ENCODE data around the gene SELENOS.

The SELENOS gene

DNA sequence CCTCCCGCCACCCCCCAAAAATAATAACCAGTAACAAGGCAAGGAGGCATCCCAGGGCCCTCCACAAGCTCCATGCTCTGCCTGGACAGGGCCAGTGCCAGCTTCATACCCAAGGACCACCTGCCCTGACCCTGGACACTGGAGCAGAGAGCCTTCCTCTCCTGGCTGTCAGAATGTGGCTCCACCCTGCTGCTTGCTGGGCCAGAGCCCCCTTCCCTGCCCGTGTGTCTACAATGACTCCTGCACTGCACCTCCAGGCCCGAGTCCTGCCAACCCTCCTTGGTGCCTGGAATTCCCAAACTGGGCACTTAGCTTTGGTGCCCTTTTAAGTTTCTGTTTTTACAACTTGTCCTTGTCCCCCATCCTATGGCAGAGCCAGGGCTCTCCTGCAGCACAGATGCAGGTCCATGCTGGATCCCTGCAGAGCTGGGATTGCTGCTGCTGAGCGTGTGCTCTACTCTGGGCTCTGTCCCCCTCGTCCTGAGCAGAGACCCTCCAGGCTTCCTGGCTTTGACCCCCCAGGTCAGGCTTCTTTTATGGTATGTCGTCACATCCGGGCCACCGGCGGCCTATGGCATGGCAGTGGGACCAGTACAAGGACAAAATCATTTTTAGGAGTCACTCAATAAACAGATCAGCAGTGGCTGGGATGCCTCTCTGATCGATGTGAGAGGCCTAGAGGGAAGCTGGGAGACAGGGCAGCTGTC is 29.2 kb upstream of the SELENOS start:
- Histone ChIP-seq H3K27me3 (ENCODE audit: insufficient read depth, poor library complexity, severe bottlenecking) (no peaks in the 10 kb centered on the region), H3K9me3 (ENCODE audit: severe bottlenecking) (no peaks in the 10 kb centered on the region), H3K4me1 (ENCODE audit: insufficient read depth, poor library complexity, severe bottlenecking) (no peaks in the 10 kb centered on the region), H3K27ac (ENCODE audit: poor library complexity, severe bottlenecking) (no peak overlapping the region), H3K4me3 (ENCODE audit: severe bottlenecking) (no peak overlapping the region), H3K36me3 (ENCODE audit: low read depth) (no peaks in the 10 kb centered on the region)
- TF ChIP-seq, protein P1, sequence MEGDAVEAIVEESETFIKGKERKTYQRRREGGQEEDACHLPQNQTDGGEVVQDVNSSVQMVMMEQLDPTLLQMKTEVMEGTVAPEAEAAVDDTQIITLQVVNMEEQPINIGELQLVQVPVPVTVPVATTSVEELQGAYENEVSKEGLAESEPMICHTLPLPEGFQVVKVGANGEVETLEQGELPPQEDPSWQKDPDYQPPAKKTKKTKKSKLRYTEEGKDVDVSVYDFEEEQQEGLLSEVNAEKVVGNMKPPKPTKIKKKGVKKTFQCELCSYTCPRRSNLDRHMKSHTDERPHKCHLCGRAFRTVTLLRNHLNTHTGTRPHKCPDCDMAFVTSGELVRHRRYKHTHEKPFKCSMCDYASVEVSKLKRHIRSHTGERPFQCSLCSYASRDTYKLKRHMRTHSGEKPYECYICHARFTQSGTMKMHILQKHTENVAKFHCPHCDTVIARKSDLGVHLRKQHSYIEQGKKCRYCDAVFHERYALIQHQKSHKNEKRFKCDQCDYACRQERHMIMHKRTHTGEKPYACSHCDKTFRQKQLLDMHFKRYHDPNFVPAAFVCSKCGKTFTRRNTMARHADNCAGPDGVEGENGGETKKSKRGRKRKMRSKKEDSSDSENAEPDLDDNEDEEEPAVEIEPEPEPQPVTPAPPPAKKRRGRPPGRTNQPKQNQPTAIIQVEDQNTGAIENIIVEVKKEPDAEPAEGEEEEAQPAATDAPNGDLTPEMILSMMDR (IDR thresholded peaks at IDR 0.05; ENCODE audit: poor library complexity, severe bottlenecking) = no peak
- ATAC-seq (ENCODE audit: low read depth) (no peak), DNase-seq (ENCODE audit: low spot score) (peak; percentile 67)

DNA sequence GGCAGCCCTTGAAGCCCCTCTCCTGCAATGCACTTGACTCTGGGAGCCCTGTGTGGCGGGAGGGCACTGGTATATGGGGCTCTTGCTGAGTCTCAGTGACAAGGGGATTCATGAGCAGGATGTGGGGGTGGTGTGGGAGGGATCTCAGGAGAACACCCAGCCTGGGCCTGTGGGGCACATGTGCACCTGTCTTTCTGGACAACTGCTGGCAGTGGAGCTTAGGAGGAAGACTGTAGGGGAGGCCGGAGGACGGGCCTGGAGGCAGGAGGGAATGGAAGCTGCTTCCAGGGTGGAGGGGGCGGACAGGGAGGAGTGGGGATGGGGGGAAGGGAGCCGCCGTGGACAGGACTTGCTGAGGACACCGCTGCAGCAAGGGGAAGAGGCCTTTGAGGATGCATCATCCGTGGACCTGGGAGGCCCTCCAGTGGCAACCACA is 28.6 kb upstream of the SELENOS start:
- H3K4me3 ChIP-seq (ENCODE audit: severe bottlenecking) = no peak overlapping the region
- H3K9me3 ChIP-seq (ENCODE audit: severe bottlenecking) = no peaks in the 10 kb centered on the region
- TF ChIP-seq, protein P1 (IDR thresholded peaks at IDR 0.05; ENCODE audit: poor library complexity, severe bottlenecking) = no peak
- H3K27me3 ChIP-seq (ENCODE audit: insufficient read depth, poor library complexity, severe bottlenecking) = no peaks in the 10 kb centered on the region
- no peak overlapping the region for H3K27ac ChIP-seq (ENCODE audit: poor library complexity, severe bottlenecking)
- no peaks in the 10 kb centered on the region for H3K36me3 ChIP-seq (ENCODE audit: low read depth)
- H3K4me1 ChIP-seq (ENCODE audit: insufficient read depth, poor library complexity, severe bottlenecking) = no peaks in the 10 kb centered on the region
- ATAC-seq (ENCODE audit: low read depth) (no peak), DNase-seq (ENCODE audit: low spot score) (peak; percentile 68)

DNA sequence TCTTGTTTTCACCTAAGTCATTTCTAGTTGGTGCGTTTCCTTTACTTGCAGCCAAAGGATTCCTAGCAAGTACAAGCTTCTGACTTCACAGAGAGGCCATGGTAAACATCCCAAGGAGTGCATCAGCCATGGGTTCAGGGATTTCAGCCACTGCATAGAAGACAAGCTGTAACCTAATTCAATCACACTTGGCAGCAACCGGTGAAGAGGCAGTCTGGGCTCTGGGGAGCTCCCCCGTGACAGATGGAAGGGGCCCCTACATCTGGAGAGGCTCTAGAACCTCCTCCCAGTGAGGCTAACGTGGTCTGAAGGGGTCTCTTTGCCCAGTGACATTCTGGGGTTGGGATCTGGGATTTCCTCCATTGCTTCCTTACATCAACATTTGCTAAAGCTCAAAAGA is 26.1 kb upstream of the SELENOS start:
- DNase-seq (ENCODE audit: low spot score) (peak; percentile 19), ATAC-seq (ENCODE audit: low read depth) (no peak)
- Histone ChIP-seq H3K9me3 (ENCODE audit: severe bottlenecking) (no peaks in the 10 kb centered on the region), H3K27ac (ENCODE audit: poor library complexity, severe bottlenecking) (no peak overlapping the region), H3K4me3 (ENCODE audit: severe bottlenecking) (no peak overlapping the region), H3K27me3 (ENCODE audit: insufficient read depth, poor library complexity, severe bottlenecking) (no peaks in the 10 kb centered on the region), H3K36me3 (ENCODE audit: low read depth) (no peaks in the 10 kb centered on the region), H3K4me1 (ENCODE audit: insufficient read depth, poor library complexity, severe bottlenecking) (no peaks in the 10 kb centered on the region)
- TF ChIP-seq, protein P1 (IDR thresholded peaks at IDR 0.05; ENCODE audit: poor library complexity, severe bottlenecking) = no peak

DNA sequence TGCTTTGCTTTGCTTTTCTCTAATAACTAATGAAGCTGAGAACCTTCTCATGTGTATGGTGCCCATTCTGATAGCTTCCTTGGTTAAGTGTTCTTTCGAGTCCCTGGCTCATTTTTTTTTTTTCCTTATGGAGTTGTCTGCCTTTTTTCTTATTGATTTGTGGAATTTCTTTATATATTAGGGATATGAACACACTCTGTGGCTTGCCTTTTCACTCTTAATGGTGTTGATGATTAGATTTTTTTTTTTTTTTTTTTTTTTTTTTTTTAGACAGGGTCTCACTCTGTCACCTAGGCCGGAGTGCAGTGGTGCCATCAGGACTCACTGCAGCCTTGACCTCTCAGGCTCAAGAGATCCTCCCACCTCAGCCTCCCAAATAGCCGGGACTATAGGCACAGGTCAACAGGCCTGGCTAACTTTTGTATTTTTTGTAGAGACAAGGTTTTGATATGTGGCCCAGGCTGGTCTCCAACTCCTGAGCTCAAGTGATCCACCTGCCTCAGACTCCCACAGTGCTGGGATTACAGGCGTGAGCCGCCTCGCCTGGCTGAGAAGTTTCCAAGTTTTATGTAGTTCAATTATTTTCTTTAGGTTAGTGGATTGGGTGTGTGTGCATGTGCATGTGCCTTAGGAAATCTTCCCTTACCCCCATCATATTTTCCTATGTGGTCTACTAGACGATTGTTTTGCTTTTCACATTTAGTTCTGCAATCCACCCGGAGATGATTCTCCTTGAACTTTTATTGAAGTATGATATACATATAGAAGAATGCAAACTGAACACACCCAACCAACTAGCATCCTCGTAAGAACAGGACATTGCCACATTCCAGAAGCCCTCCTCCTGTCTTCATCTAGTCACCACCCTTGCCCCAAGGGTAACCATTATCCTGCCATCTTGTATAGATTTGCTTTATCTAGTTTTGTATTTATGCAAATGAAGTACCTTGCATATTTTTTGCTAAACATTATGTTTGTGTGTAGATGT is 19.4 kb upstream of the SELENOS start:
- DNase-seq (ENCODE audit: low spot score) (peak; percentile 65), ATAC-seq (ENCODE audit: low read depth) (peak; percentile 62)
- Histone ChIP-seq H3K4me3 (ENCODE audit: severe bottlenecking) (peak overlapping the region; percentile 84), H3K36me3 (ENCODE audit: low read depth) (peaks cover 19% of the 10 kb centered on the region), H3K27ac (ENCODE audit: poor library complexity, severe bottlenecking) (peak overlapping the region; percentile 80), H3K9me3 (ENCODE audit: severe bottlenecking) (no peaks in the 10 kb centered on the region), H3K4me1 (ENCODE audit: insufficient read depth, poor library complexity, severe bottlenecking) (peaks cover 27% of the 10 kb centered on the region), H3K27me3 (ENCODE audit: insufficient read depth, poor library complexity, severe bottlenecking) (no peaks in the 10 kb centered on the region)
- TF ChIP-seq, protein P1 (IDR thresholded peaks at IDR 0.05; ENCODE audit: poor library complexity, severe bottlenecking) = no peak

Measured in RWPE2 (cell line).